RCC 7860 (cell line): Measurements from ENCODE around the gene WDR19.
A peak's percentile ranks its signal among the peaks of the same experiment; 100 is the strongest.
"Not testable (repeated sequence)": the region's sequence is repeated elsewhere in the genome, so short reads cannot be mapped to it uniquely, and the experiment has no call there.

Experiments used
- DNase-seq: peaks from one replicate; pipeline ENCODE4 v3.0.0-alpha.2; 2015; ENCODE audit warnings: low spot score
- FAIRE-seq: peaks from 2 replicates; lab custom pipeline; 2012; peaks lifted over from hg19 to GRCh38; lab: Jason Lieb, UNC

WDR19 gene

GRCh38 chr4:39292433-39292832 is 110.1 kb downstream of the WDR19 start:
- FAIRE-seq, DNase-seq: not testable (repeated sequence)

- no peak for FAIRE-seq
These were observed 113.5 kb downstream of the WDR19 start for GRCh38 chr4:39295784-39296183.

GRCh38 chr4:39302901-39303300 is 120.6 kb downstream of the WDR19 start:
- DNase-seq (no peak), FAIRE-seq (no peak)

More at GRCh38 chr4:39295784-39296183, 113.5 kb downstream of the WDR19 start:
- DNase-seq, result no peak

GRCh38 chr4:39303871-39304270 is 121.5 kb downstream of the WDR19 start:
- FAIRE-seq (no peak), DNase-seq (no peak)

- FAIRE-seq, result no peak
- DNase-seq, result no peak
These were observed 122.3 kb downstream of the WDR19 start for GRCh38 chr4:39304651-39305050.

- FAIRE-seq (no peak), DNase-seq (no peak)
These were observed 123.8 kb downstream of the WDR19 start for GRCh38 chr4:39305912-39306677.

GRCh38 chr4:39308611-39309010 is 126.3 kb downstream of the WDR19 start:
- DNase-seq (no peak), FAIRE-seq (no peak)

GRCh38 chr4:39312816-39313215 is 130.5 kb downstream of the WDR19 start:
- DNase-seq (no peak), FAIRE-seq (no peak)

- peak; percentile 99 for FAIRE-seq
- peak; percentile 93 for DNase-seq
These were observed 137.3 kb downstream of the WDR19 start for GRCh38 chr4:39319676-39320075.

GRCh38 chr4:39320381-39321115 is 138.2 kb downstream of the WDR19 start:
- FAIRE-seq (peak; percentile 86), DNase-seq (peak; percentile 53)

GRCh38 chr4:39323821-39324220 is 141.5 kb downstream of the WDR19 start:
- DNase-seq (no peak), FAIRE-seq (no peak)

GRCh38 chr4:39324446-39324845 is 142.1 kb downstream of the WDR19 start:
- FAIRE-seq, result no peak

GRCh38 chr4:39324897-39325613 is 142.7 kb downstream of the WDR19 start:
- peak; percentile 93 for FAIRE-seq
- DNase-seq, result peak; percentile 54

More at GRCh38 chr4:39324446-39324845, 142.1 kb downstream of the WDR19 start:
- DNase-seq, result no peak

- FAIRE-seq (no peak), DNase-seq (no peak)
These were observed 144.2 kb downstream of the WDR19 start for GRCh38 chr4:39326468-39326977.

- peak; percentile 95 for FAIRE-seq
- peak; percentile 44 for DNase-seq
These were observed 148.0 kb downstream of the WDR19 start for GRCh38 chr4:39330353-39330752.

- no peak for DNase-seq
- no peak for FAIRE-seq
These were observed 148.9 kb downstream of the WDR19 start for GRCh38 chr4:39331191-39331590.
